NCI-H2107 treated with DMSO at 0.1 percent for 48 hours (cell line): ENCODE data around the gene HHLA2.
"Not testable (repeated sequence)": the region's sequence is repeated elsewhere in the genome, so short reads cannot be mapped to it uniquely, and the experiment has no call there.

ENCODE experiments used
- DNase-seq: peaks from one replicate; lab custom pipeline; 2025; ENCODE audit not compliant: unreplicated experiment; lab: John Stamatoyannopoulos, UW

Gene HHLA2

GRCh38 chr3:108341911-108342310, 45.6 kb downstream of the HHLA2 start:
- no peak for DNase-seq

- no peak for DNase-seq
Measured at GRCh38 chr3:108342837-108343486, 46.6 kb downstream of the HHLA2 start.

GRCh38 chr3:108343491-108343890, 47.1 kb downstream of the HHLA2 start:
- no peak for DNase-seq

GRCh38 chr3:108345492-108346205, 49.3 kb downstream of the HHLA2 start:
- peak; percentile 93 for DNase-seq

GRCh38 chr3:108346301-108347227, 50.2 kb downstream of the HHLA2 start:
- DNase-seq: no peak

GRCh38 chr3:108352176-108352575, 55.8 kb downstream of the HHLA2 start:
- DNase-seq: no peak

- DNase-seq: no peak
Measured at GRCh38 chr3:108354562-108354961, 58.2 kb downstream of the HHLA2 start.

GRCh38 chr3:108357042-108357441, 60.7 kb downstream of the HHLA2 start:
- no peak for DNase-seq

- no peak for DNase-seq
Measured at GRCh38 chr3:108359011-108359410, 62.7 kb downstream of the HHLA2 start.

- no peak for DNase-seq
Measured at GRCh38 chr3:108376026-108376425, 79.7 kb downstream of the HHLA2 start.

GRCh38 chr3:108377384-108377783, 81.0 kb downstream of the HHLA2 start:
- DNase-seq: no peak

GRCh38 chr3:108378153-108378951, 82.0 kb downstream of the HHLA2 start:
- no peak for DNase-seq

- DNase-seq: not testable (repeated sequence)
Measured at GRCh38 chr3:108378952-108379342, 82.6 kb downstream of the HHLA2 start.

- DNase-seq: no peak
Measured at GRCh38 chr3:108380128-108380795, 83.9 kb downstream of the HHLA2 start.

GRCh38 chr3:108381529-108382140, 85.3 kb downstream of the HHLA2 start:
- DNase-seq: no peak

- DNase-seq: no peak
Measured at GRCh38 chr3:108383306-108383705, 87.0 kb downstream of the HHLA2 start.

- DNase-seq: no peak
Measured at GRCh38 chr3:108387063-108387462, 90.7 kb downstream of the HHLA2 start.

- DNase-seq: peak; percentile 99
Measured at GRCh38 chr3:108388136-108389132, 92.1 kb downstream of the HHLA2 start.

GRCh38 chr3:108389372-108389771, 93.0 kb downstream of the HHLA2 start:
- peak; percentile 93 for DNase-seq
